Stimulated activated CD8-positive, alpha-beta memory T cell treated with anti-CD3 and anti-CD28 coated beads, Interleukin-7, amount 100 ng/mL, for 24 hours (primary cell): Measurements from ENCODE around the gene ALPK3.

Experiments used
- DNase-seq: peaks from one replicate; pipeline ENCODE4 v3.0.0-alpha.2; 2020; ENCODE audit warnings: low read depth

ALPK3 gene

DNA sequence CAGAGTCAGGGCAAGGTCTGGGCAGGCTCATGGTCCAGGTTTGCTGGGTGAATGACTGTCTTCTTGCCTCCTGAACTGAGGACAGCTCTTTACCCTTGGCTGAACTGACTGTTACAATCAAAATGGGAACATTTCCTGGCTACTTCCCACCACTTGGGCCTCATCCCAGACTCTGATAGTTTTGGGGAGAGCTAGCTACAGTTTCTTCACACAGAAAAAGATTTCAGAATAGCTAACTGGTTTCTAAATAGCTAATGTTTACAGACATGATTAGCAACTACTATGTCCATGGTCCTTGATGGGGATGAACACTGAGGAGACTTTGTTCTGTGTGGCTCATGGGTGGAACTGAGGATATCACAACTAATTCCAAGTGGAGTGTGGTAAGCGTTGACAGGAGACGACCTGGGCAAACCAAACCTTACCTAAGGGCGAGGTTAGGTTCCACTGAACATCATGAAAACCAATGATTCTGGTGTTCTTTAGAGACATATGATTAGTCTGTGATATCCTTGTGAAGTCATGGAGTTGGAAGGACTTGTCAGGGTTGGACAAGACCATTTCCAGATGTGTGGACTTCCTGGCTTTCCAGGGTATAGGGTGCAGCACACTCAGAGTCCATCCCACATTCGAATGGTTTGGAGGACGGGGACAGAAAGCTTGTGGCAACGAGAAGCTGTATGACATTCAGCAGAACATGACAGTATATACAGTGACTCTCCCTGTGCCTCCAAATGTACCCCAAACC lies 7.3 kb downstream of the ALPK3 start:
- no peak for DNase-seq

DNA sequence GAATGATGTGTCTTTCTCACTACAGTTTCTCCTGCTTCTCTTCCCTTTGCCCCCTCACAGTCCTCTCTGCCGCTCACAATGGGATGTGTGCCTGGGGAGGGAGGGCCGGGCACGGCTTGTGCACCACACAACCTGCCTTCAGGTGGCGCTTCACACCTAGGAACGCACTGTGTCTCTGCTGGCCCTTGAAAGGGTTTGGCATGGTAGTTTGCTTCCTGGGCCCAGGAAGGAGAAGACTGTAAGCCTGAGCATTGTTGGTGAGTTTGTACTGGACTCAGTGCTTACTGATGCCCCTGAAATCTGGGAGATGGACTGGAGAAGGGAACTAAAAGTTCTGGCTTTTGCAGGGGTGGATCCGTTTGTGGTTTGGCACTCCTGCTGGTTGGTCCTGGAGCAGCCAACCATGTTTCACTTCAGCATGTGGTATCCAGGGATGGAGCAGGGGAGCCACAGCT lies 9.2 kb downstream of the ALPK3 start:
- DNase-seq = no peak

DNA sequence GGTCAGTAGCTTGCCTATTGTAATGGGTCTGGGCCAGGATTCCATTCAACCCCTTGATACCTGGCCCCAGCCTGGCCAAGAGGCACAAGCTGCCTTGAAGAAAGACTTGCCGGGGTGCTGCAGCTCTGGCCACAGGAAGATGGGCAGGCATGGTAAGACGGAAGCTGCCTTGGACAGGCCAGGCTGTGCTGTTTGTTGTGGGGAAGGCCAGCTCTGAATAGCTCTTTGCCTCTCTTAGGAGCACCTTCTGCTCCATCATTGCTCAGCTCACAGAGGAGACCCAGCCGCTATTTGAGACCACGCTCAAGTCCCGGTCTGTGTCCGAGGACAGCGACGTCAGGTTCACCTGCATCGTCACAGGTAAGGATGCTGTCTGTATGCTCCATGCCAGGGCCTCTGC lies 10.1 kb downstream of the ALPK3 start:
- DNase-seq = no peak

DNA sequence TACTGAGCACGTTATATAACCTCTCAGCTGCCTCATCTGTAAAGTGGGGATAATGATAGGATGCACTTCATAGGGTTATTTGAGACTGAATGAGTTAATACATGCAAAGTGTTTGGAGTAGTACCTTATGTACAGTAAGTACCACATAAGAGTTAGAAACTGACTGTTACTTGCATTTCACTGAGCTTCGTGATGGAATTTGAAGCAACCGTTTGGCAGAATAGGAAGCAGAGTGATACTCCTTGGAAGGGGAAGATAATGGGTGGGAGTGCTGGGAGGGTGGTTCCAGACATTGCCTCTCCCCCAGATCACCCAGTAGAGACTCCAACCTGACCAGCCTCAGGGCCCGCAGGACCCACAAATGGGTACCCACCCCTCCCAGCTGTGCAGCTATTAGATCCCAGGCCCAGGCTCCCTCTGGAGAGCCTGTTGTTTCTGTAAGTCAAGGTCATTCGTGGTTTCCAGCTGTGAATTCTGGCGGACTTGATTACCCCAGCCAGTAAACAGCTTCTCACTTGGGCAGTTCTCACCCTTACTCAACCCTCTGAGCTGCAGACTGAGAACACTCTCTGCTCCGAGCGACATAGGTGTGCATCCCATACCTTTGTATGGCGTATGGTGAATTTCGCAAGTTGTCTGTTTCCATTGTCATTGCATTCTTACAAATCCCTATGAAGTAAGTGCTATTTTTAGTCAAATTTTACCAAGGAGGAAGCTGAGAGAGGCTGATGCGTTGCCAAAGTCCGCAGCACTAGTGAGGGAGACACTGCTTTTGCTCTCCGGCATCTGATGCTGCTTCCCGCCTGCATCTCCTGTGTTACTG lies 11.1 kb downstream of the ALPK3 start:
- no peak for DNase-seq

DNA sequence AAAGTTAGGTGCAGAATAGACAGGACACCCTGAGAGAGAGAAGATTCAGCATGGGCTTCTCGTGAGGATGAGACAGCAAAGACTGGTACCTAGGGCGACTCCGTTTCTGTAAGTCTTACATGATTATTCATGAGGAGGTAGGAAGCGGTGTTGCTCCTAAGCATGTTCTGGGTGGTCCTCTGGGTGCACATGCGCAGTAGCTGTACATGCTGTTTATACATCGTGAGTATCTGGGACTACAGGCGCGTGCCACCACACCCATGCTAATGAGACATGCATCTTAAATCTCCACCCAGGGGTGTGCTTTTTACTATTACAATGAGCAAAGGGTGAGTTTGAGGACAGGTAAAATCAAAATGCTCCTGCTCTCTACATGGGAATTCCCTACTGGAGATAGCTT lies 12.3 kb downstream of the ALPK3 start:
- no peak for DNase-seq

DNA sequence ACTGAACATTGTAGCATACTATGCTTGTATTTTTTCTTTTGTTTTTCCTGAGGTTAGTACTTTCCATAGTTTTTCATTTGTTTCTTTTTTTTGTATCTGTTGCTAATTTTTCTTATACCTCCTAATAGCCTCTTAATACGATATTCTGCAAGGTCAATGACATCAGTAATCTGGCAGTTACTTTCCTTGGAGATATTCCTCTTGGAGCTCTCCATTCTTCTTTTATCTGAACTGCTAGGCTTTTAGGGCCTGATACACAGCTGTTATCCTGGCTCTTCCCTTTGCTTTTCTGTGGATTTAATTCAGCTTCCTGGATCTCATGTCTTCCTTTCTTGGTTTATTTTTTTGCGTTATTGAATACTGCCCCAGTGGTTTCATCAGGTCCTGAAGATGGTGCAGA lies 12.9 kb downstream of the ALPK3 start:
- no peak for DNase-seq

DNA sequence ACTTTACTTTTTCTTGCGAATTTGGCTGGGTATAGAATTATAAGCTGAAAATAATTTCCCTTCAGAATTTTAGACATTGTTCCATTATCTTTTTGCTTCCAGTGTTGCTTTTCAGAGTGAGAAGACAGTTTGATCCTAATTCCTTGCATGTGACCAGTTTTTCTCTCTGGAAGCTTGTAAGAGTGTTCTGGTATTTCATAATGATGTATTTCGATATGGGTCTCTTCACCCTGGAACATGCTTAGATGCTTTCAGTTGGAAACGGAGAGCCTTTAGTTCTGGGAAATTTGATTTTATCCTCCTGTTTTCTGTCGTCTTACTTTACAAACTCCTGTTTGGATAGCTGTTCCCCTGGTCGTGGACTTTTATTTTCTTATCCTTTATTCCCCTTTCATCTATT lies 13.9 kb downstream of the ALPK3 start:
- no peak for DNase-seq

DNA sequence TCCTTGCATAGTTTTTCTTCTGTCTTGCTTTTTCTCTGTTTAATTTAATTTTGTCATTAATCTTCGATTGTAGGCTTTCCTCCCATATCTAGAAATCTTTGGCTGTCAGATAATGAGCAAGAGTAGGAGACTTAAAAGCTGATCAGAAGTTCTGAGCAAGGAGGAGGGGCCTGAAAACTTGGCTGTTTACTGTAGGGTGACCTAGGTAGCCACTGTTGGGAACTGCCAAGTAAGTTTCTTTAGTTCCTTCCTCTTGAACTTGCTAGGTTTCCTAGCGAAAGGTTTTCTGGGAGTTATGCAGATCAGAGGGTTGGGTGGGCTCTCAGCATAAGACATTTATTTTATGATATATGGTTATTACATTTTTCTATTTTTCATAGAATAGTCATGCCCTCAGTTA lies 14.5 kb downstream of the ALPK3 start:
- no peak for DNase-seq

DNA sequence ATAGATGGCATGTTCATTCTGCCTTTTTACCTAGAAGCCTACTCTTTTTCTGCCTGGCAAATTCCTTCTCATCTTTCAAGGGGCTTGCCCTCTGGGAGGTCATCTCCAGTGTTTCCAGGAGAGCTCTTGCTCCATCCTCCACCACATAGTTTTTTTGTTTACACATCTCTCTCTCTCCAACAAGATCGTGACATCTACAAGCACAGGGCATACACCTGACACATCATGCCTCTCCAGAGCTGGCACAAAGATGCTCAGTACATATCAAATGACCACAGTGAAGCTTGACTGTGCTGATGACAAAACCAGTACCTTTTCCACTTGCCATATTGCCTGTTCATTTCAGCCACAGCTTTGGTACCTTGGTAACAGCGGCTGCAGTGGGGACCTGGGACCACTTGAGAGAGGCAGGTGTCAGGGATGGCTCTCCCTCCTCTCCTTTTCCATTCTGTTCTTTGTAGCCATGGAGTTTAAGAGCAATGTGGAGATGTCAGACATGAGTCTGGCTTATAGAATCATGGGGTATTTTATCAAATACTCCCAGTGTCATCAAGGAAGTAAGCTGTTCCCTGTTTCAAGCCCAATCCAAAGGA lies 15.4 kb downstream of the ALPK3 start:
- DNase-seq = no peak

DNA sequence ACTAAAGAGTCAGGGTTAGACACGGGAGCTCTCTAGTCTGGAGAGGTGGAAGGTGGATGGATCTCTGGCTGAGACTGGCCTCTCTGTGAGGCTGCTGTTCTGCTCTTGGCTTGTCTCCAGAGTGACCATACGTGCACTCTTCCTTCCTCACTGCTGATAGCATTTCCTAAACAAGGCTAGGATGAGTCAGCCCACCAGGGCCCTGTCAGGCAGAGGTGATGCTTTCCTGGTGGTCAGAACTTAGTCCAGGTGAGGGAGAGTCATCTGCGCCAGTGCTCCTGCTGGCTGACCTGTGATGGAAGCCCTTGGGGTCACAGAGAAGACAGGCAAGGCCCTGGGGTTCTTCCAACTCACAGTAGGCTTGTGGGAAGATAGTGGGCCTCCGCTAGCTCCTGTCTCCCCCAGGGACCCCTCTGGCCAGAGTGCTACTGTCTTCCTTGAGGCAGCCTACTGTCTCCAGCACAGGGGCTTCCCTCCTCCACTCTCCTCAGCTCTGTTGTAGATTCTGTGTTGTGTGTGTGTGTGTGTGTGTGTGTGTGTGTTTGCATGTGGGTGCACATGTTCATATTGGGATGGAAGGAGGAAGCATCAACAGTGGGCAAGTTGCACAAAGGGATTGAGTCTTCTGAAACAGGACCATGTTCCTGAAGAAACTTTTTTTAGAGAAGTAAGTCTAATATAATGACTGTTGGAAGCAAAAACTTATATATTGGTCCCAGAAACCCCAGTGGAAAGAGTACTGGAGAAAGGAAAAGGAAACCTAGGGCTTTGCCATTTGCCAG lies 16.5 kb downstream of the ALPK3 start:
- DNase-seq = no peak

DNA sequence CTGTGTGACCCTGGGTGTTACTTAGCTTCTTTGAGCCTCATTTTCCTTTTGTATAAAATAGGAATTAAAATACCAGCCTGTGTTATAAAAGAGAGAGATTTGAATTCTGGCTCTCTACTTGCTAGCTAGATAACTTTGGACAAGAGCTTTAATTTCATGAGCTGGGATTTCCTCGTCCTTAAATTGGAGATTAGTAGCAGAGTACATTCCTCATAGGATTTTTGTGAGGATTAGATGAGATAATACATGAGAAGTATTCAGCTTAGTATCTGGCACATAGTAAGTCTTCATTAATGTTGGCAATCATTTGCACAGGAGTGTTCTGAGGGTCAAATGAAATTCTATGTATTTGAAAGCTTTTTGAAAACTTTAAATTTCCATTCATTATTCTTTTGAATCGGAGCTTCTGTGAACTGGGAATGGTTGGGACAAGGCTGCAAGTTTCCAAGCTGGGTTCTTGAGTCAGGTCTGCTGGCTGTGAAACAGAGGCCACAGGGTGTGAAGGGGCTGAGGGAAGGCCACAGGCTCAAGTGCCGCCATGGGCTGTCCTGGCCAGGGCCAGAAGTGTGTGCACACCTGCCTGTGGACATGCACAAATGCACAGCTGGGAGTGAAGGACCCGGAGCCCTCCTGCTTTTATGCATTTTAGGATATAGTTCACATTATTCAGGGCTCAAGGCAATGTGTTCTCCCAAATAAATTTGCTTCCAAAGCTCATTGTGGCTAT lies 17.2 kb downstream of the ALPK3 start:
- DNase-seq = no peak

DNA sequence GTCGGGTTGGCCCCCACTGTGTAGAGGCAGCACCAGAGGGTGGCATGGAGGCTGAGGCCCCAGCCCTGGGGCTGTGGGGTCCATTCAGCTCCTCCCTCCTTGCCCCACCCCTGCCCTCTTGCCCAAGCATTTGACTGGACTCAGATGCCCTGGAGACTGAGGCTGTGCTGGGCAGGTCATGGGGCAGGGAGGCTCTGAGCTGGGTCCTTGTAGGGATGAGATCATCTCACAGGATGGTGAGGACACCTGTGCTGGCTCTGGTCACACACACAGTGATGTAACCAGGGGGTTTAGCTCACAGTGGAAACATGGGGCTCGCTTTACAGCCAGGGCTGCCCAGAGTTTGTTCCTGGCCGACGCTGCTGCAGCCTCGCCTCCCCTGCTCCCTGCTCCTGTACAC lies 17.8 kb downstream of the ALPK3 start:
- DNase-seq = no peak

DNA sequence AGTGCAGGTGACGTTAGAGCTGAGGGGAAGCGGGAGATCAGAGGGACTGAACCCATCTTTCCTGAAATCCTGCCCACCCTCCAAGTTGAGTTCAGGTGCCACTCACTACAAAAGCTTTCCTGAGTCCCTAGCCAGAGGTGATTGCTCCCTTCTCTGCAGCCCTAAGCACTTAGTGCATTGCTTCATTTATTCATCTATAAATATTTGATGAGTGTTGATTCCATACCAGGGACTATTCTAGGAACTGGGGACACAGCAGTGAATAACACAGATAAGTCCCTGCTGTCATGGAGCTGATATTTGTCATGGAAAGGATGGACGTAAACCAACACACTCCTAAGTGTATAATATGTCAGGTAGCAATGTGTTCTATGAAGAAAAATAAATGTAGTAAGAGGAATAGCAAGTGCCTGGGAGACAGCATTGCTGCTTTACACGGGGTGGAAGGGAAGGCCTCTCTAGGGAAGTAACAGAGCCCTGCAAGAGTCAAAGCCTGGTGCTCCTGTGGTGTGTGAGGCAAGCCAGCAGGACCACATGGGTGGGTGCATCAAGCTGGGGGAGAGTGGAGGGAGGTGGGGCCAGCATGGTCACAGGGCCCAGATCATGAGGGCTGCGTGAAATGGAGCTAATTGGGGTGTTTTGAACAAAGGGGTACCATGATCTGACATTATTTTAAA lies 18.6 kb downstream of the ALPK3 start:
- DNase-seq = no peak

DNA sequence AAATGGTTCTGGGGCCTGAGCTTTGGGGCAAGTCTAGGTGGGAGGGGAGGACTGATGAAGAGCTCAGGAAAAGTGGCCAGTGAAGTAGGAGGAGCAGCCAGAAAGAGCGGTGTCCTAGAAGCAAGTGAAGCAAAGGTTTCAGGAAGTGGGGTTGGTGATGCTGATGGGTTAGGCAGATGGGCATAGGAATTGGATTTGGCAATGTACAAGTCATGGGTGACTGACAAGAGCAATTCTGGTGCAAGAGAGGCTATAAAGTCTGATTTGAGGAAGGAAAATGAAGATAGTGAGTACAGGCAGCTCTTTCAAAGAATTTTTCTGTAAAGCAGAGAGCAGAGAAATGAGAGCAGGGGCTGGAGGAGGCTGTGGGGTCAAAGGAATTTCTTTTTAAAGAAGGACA lies 19.7 kb downstream of the ALPK3 start:
- no peak for DNase-seq

DNA sequence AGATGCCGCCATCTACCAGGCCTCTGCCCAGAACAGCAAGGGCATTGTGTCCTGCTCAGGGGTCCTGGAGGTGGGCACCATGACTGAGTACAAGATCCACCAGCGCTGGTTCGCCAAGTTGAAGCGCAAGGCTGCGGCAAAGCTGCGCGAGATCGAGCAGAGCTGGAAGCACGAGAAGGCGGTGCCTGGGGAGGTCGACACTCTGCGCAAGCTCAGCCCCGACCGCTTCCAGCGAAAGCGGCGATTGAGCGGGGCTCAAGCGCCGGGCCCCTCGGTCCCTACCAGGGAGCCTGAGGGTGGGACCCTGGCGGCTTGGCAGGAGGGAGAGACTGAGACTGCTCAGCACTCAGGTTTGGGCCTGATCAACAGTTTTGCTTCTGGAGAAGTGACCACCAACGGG lies 22.6 kb downstream of the ALPK3 start:
- no peak for DNase-seq

DNA sequence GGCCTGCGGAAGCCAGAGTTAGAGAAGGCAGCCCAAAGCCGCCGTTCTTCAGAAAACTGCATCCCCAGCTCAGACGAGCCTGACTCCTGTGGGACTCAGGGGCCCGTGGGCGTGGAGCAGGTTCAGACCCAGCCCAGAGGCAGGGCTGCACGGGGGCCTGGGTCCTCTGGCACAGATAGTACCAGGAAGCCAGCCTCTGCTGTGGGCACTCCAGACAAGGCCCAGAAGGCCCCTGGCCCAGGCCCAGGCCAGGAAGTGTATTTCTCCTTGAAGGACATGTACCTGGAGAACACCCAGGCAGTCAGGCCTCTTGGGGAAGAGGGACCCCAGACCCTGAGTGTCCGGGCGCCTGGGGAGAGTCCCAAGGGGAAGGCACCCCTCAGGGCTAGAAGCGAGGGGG lies 23.1 kb downstream of the ALPK3 start:
- no peak for DNase-seq

DNA sequence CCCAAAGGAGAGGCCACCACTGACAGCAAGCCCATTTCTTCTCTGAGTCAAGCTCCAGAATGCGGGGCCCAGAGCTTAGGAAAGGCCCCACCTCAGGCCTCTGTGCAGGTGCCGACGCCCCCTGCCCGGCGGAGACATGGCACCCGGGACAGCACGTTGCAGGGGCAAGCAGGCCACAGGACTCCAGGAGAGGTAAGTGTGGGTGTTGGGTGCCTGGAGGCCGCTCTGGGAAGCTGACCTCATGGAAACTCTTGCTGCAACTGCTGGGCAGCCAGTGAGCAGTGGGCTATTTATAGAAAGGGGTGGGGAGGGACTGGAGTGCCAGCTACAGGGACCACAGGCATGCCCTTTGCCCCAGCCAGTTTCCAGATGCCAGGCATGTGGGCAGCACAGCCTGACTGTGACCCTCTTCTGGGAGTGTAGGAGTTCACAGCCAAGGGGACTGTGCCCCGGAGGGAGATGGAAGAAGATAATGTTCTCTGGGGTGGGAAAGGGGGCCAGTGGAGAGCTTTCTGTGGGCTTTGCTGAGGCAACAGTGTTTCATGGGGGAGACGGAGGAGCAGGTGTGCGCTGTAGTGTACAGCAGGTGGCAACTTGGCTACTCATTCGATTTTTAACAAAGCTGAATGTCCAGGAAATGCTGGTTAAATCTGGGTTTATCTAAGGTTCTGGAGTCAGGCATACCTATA lies 23.7 kb downstream of the ALPK3 start:
- DNase-seq = no peak

DNA sequence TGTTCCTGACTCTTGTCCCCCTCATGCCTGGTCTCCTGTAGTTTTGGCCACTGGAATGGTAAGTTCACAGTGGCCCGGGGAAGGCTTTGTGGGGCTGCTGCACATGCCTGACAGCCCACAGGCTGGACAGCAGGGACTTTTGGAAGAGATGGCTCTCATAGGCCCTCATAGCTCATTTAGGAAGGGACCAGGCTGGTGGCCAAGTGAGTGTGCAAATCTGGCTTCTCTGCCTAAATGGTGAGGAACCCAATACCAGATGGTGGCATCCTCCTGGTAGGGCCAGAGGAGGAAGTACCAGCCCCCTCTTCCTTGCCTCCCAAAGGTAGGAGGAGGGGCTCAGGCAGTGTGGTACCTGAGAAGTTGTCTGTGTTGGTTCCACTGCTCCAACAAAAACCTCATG lies 25.6 kb downstream of the ALPK3 start:
- no peak for DNase-seq

DNA sequence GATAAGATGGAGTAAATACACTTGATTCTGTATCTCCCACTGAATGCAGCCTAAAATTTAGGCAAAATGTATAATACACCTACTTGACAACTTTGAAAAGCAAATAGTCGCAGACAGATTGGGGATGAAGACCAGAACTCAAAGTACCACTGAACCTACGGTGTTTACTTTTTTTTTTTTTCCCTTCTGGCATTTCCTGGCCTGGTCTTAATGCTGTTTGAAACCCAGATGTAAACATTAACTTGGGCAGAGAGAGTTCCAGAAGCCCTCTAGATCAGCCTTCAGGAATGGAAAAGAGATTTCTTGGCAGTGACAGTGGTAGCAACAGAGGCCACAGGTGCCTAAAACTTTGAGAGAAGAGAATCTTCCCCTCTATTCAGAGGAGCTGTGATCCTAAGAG lies 27.8 kb downstream of the ALPK3 start:
- DNase-seq = no peak

DNA sequence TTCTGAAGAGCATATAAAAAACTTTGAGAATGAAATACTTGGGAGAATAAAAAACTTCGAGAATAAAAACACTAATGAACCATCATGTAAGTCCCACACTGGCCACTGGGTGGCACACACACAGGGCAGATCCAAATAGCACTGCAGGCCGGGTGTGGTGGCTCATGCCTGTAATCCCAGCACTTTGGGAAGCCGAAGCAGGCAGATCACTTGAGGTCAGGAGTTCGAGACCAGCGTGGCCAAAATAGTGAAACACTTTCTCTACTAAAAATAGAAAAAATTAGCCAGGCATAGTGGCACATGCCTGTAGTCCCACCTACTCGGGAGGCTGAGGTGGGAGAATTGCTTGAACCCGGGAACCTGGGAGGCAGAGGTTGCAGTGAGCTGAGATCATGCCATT lies 28.5 kb downstream of the ALPK3 start:
- DNase-seq = peak; percentile 24

DNA sequence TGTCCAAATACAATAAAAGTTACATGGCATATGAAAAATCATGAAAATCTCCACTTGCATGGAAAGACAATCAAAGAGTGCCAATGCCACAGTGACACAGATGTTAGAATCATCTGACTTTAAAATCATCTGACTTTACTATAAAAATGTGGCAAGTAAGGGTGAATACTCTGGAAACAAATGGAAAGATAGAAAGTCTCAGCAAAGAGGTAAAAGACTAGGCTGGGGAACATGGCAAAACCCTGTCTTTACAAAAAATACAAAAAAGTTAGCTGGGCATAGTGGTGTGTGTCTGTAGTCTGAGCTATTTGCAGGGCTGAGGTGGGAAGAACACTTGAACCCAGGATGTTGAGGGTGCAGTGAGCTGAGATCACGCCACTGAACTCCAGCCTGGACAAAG lies 29.1 kb downstream of the ALPK3 start:
- DNase-seq = no peak
